Gastroesophageal sphincter (tissue), 4 donors: Measurements from ENCODE around the gene SUGCT. TPM values are rescaled to one million over a fixed set of nuclear protein-coding genes. Genes with fewer than 3 reads are reported as not detected.

Source experiments
- ATAC-seq: fragments of 150-250 bp; one replicate; pipeline ENCODE4 v1.9.1; 2016; ENCODE audit warnings: mild to moderate bottlenecking, moderate library complexity
- H3K27ac ChIP-seq, 4 donors: fragments of 200-600 bp; sonication (generic) in 3 of 4; 1 replicate in 3 of 4; 2 replicates in 1 of 4; pipeline ENCODE4 v1.5.1; 2016 to 2019
- H3K27me3 ChIP-seq: fragments of 200-600 bp; sonication (generic); one replicate; pipeline ENCODE4 v1.5.1; 2019
- H3K36me3 ChIP-seq, 2 donors: fragments of 200-600 bp; sonication (generic); one replicate each; pipeline ENCODE4 v1.5.1; 2019; ENCODE audit warnings: control low read depth in 1 of 2
- H3K4me1 ChIP-seq, 3 donors: fragments of 200-600 bp; sonication (generic); 1 replicate in 2 of 3; 2 replicates in 1 of 3; pipeline ENCODE4 v1.5.1; 2016 to 2019; ENCODE audit warnings: control low read depth in 2 of 3
- H3K4me3 ChIP-seq, 2 donors: fragments of 200-600 bp; sonication (generic); one replicate each; pipeline ENCODE4 v1.5.1; 2019; ENCODE audit warnings: mild to moderate bottlenecking in 1 of 2, moderate library complexity in 1 of 2
- H3K9me3 ChIP-seq, 3 donors: fragments of 200-600 bp; sonication (generic); one replicate each; pipeline ENCODE4 v1.5.1; 2017 to 2019; ENCODE audit warnings: control low read depth in 2 of 3
- EP300 ChIP-seq: sonication (generic); formaldehyde crosslinking; IDR thresholded peaks from one replicate; pipeline ENCODE4 v1.6.1; 2017; ENCODE audit warnings: antibody characterized with exemption, mild to moderate bottlenecking
- POLR2A ChIP-seq, 2 donors: fragments of 450-650 bp; IDR thresholded peaks; one replicate each; pipeline ENCODE4 v1.6.1; 2017; ENCODE audit warnings: antibody characterized with exemption in 2 of 2, mild to moderate bottlenecking in 2 of 2, moderate library complexity in 1 of 2
- POLR2AphosphoS5 ChIP-seq: sonication (generic); formaldehyde crosslinking; IDR thresholded peaks from one replicate; pipeline ENCODE4 v1.6.1; 2017; ENCODE audit warnings: antibody characterized with exemption
- WGBS, 2 donors: methylation state at CpG; one replicate each; pipeline ENCODE4 v1.1.5; 2018; ENCODE audit warnings: low coverage in 1 of 2; 5-methylcytosine and 5-hydroxymethylcytosine counted together
- total RNA-seq, 4 donors: library from RNA; depleted of rRNA; stranded (reverse); fragments of >200 nt; gene quantifications; one replicate each; pipeline ENCODE4 v1.1.0, GENCODE V29; 2016
- TF ChIP-seq, protein P1 (sequence below), 4 experiments: fragments of 200-600 bp in 2 of 4; fragments of 450-650 bp in 2 of 4; sonication (generic) in 1 of 4; IDR thresholded peaks; one replicate each; pipeline ENCODE4 v1.5.1; 2017 to 2019; ENCODE audit warnings: antibody characterized with exemption in 4 of 4, mild to moderate bottlenecking in 2 of 4, moderate library complexity in 2 of 4

SUGCT gene
- total RNA-seq, 4 donors from 2014 or later = 1.2 to 17.3 (median 10.8) TPM

DNA sequence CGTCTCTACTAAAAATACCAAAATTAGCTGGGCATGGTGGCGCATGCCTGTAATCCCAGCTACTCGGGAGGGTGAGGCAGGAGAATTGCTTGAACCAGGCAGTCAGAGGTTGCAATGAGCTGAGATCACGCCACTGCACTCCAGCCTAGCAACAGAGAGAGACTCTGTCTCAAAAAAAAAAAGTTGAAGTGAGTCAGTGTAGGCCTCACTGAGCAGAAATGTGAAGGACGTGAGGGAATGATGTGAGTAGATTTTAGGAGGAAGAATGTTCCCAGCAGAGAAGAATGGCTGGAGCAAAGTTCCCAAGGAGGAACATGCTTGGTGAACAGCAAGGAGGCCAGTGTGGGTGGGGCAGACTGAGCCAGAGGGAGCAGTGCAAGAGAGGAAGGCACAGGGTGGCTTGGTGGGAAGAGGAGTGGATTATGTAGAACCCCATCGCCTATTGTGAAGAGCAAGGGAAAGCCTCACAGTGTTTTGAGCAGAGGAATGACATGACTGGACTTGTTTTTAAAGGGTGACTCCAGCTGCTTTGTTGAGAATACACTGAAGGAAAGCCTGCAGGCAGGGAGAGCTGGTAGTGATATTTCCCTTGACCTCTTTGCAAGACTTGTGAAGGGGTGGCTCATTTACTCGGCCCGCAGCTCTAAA lies 708.7 kb downstream of the SUGCT start:
- TF ChIP-seq POLR2A (IDR thresholded peaks at IDR 0.05) = no peak
- TF ChIP-seq POLR2AphosphoS5 = no peak
- TF ChIP-seq EP300 = no peak
- TF ChIP-seq, protein P1, sequence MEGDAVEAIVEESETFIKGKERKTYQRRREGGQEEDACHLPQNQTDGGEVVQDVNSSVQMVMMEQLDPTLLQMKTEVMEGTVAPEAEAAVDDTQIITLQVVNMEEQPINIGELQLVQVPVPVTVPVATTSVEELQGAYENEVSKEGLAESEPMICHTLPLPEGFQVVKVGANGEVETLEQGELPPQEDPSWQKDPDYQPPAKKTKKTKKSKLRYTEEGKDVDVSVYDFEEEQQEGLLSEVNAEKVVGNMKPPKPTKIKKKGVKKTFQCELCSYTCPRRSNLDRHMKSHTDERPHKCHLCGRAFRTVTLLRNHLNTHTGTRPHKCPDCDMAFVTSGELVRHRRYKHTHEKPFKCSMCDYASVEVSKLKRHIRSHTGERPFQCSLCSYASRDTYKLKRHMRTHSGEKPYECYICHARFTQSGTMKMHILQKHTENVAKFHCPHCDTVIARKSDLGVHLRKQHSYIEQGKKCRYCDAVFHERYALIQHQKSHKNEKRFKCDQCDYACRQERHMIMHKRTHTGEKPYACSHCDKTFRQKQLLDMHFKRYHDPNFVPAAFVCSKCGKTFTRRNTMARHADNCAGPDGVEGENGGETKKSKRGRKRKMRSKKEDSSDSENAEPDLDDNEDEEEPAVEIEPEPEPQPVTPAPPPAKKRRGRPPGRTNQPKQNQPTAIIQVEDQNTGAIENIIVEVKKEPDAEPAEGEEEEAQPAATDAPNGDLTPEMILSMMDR (IDR thresholded peaks at IDR 0.05) = no peak
- H3K4me3 ChIP-seq = no peak overlapping the region
- no peaks in the 10 kb centered on the region for H3K36me3 ChIP-seq
- H3K27ac ChIP-seq = no peak overlapping the region
- 84 to 93% methylated on average over 3 to 6 of the region's 8 CpGs for WGBS, 2 donors
- ATAC-seq = no peak
- H3K27me3 ChIP-seq = no peaks in the 10 kb centered on the region
- peaks cover 0 to 4% (median 0%) of the 10 kb centered on the region in 3 donors for H3K9me3 ChIP-seq
- H3K4me1 ChIP-seq = no peaks in the 10 kb centered on the region

DNA sequence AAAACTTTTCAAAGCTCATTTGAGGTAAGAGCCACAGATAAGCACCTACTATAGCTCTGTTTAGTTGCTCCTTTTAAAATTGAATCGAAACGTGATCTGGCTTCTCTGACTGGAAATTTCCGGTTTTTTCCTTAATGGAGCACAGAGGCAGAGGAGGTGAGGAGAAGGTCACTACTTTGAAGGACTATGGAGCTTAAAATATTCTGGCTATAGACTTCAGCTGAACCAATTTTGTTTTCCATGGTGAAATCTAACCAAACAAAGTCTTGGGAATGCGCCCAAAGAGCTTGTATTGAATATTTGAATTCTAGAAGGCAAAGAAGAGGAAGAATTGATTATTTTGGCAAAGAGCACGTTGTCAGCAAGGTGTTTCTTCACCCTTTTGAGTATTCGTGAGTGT lies 711.1 kb downstream of the SUGCT start:
- TF ChIP-seq, protein P1 (IDR thresholded peaks at IDR 0.05) = no peak
- no peak for TF ChIP-seq EP300
- TF ChIP-seq POLR2AphosphoS5 = no peak
- no peak for TF ChIP-seq POLR2A (IDR thresholded peaks at IDR 0.05)
- ATAC-seq = no peak
- peaks cover 0 to 4% (median 0%) of the 10 kb centered on the region in 3 donors for H3K9me3 ChIP-seq
- peaks cover 0 to 6% (median 0%) of the 10 kb centered on the region in 3 donors for H3K4me1 ChIP-seq
- no peaks in the 10 kb centered on the region for H3K36me3 ChIP-seq
- H3K27ac ChIP-seq = no peak overlapping the region
- no peak overlapping the region for H3K4me3 ChIP-seq
- no peaks in the 10 kb centered on the region for H3K27me3 ChIP-seq
- WGBS, 2 donors = 55 to 60% methylated on average over 6 of the region's 6 CpGs

DNA sequence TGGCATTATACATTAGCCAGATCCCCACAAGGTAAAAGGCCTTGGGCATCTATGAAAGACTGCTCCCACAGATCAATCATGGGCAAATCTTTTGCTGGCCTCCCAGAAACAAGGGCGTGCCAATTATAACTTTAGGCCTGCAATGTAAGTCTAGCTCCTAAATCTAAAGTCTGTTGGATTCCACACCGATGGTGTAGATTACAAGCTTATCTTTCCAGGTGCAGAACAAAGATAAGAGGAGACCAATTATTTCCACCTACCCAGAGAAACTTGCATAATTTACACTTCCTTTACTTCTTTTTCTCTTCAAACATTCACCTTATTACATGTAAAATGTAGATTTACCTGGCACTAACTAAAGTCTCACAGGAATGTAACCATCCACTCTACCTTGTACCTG lies 713.1 kb downstream of the SUGCT start:
- 48 to 56% methylated on average over 2 of the region's 2 CpGs for WGBS, 2 donors

DNA sequence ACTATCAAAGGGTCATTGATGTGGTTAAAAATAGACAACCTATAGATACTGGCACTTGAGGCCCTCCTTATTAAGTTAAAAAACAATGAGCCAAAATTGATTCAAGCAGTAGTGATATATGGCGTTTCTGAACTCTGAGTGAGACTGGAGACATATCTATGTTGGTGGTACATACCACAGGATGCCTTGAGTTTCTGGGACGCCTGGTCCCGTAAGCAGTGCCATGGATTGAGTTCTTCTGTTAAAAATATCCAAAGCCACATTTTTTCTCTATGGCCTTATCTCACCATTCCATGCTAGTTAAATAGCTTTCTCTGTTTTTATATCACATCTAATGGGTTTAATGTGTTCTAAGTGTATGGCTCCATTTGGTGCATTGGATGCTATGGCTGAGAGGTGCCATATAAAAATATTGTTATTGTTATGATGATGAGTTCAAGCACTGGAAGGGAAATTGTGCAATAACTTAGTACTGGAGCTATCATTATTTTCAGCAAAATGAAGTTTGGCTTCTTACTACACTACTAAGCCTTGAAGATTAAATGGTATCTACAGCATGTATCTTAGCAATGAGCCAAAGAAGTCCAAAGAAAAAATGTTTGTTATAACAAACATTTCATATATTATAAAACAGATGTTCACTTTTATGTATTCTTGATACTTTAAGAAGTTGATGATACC lies 713.9 kb downstream of the SUGCT start:
- H3K27me3 ChIP-seq = no peaks in the 10 kb centered on the region
- H3K27ac ChIP-seq = no peak overlapping the region
- TF ChIP-seq POLR2A (IDR thresholded peaks at IDR 0.05) = no peak
- no peak for TF ChIP-seq EP300
- TF ChIP-seq, protein P1 (IDR thresholded peaks at IDR 0.05) = no peak
- TF ChIP-seq POLR2AphosphoS5 = no peak
- ATAC-seq = no peak
- WGBS, 2 donors = 78 to 92% methylated on average over 3 of the region's 3 CpGs
- peaks cover 0 to 6% (median 0%) of the 10 kb centered on the region in 3 donors for H3K4me1 ChIP-seq
- no peaks in the 10 kb centered on the region for H3K36me3 ChIP-seq
- H3K4me3 ChIP-seq = no peak overlapping the region
- H3K9me3 ChIP-seq = peaks cover 0 to 4% (median 0%) of the 10 kb centered on the region in 3 donors

More for the DNA sequence above, 713.1 kb downstream of the SUGCT start:
- Histone ChIP-seq H3K9me3 (peaks cover 0 to 4% (median 0%) of the 10 kb centered on the region in 3 donors), H3K4me1 (peaks cover 0 to 6% (median 0%) of the 10 kb centered on the region in 3 donors), H3K27ac (no peak overlapping the region), H3K4me3 (no peak overlapping the region), H3K27me3 (no peaks in the 10 kb centered on the region), H3K36me3 (no peaks in the 10 kb centered on the region)
- TF ChIP-seq EP300 (no peak), POLR2A (IDR thresholded peaks at IDR 0.05) (no peak), POLR2AphosphoS5 (no peak)
- TF ChIP-seq, protein P1 (IDR thresholded peaks at IDR 0.05) = no peak
- ATAC-seq = no peak

DNA sequence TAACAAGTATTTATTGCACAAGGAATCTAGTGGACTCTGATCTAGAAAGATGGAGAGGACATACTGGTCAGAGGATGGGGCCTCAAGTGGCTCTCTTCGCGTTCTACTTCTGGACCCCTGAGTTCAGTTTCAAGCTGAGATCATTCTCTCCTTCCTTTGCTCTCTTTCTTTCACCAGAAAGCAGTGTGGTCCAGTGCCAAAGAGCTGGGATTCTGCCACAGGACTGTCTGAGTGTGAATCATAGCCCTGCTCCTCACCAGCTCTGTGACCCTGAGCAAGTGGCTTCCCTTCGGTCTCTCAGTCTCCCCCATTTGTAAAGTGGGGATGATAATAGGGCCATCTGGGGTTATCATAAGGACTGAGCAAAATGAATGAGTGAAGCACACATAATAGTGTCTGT lies 715.2 kb downstream of the SUGCT start:
- H3K4me3 ChIP-seq = no peak overlapping the region
- H3K4me1 ChIP-seq = peaks cover 0 to 6% (median 0%) of the 10 kb centered on the region in 3 donors
- ATAC-seq = no peak
- no peaks in the 10 kb centered on the region for H3K27me3 ChIP-seq
- H3K27ac ChIP-seq = no peak overlapping the region
- 70 to 72% methylated on average over 3 of the region's 3 CpGs for WGBS, 2 donors
- H3K36me3 ChIP-seq = no peaks in the 10 kb centered on the region
- H3K9me3 ChIP-seq = no peaks in the 10 kb centered on the region
- TF ChIP-seq, protein P1 (IDR thresholded peaks at IDR 0.05) = no peak
- TF ChIP-seq POLR2AphosphoS5 (no peak), EP300 (no peak), POLR2A (IDR thresholded peaks at IDR 0.05) (no peak)
